Activated CD4-positive, CD25-positive, alpha-beta regulatory T cell treated with anti-CD3 and anti-CD28 coated beads, Interleukin-2, amount 50 U/mL, for 16 hours (primary cell): Measurements from ENCODE around the gene ZNF35.
"Not testable (repeated sequence)": the region's sequence is repeated elsewhere in the genome, so short reads cannot be mapped to it uniquely, and the experiment has no call there.

Experiments
- DNase-seq: peaks from one replicate; pipeline ENCODE4 v3.0.0-alpha.2; 2020; ENCODE audit warnings: low read depth, low spot score

Gene ZNF35

GRCh38 chr3:44648564-44649229 is at the start of gene ZNF35:
TSS of gene ZNF35 (plus strand) at chr3:44648732. CDS start at chr3:44651068, 2,336 bp downstream.
- DNase-seq = no peak

GRCh38 chr3:44601749-44602148 is 46.8 kb upstream of the ZNF35 start:
- no peak for DNase-seq

- no peak for DNase-seq
These were observed 35.9 kb upstream of the ZNF35 start for GRCh38 chr3:44612678-44613077.

GRCh38 chr3:44624749-44625480 is 23.6 kb upstream of the ZNF35 start, which contains the start of gene ZNF197:
TSS of gene ZNF197 (plus strand) at chr3:44625036. CDS start at chr3:44629155, 4,119 bp downstream.
- DNase-seq = peak; percentile 21

GRCh38 chr3:44628716-44629115 is 19.8 kb upstream of the ZNF35 start:
- DNase-seq = no peak

- DNase-seq = no peak
These were observed 16.3 kb upstream of the ZNF35 start for GRCh38 chr3:44632193-44632592.

- no peak for DNase-seq
These were observed 6.2 kb upstream of the ZNF35 start for GRCh38 chr3:44642337-44642736.

GRCh38 chr3:44643024-44643423 is 5.5 kb upstream of the ZNF35 start:
- no peak for DNase-seq

GRCh38 chr3:44647771-44648170 is 761 bp upstream of the ZNF35 start:
- DNase-seq = no peak

GRCh38 chr3:44649709-44650108 is 1.2 kb downstream of the ZNF35 start:
- no peak for DNase-seq

- DNase-seq = no peak
These were observed 5.5 kb downstream of the ZNF35 start for GRCh38 chr3:44654039-44654438.

GRCh38 chr3:44659015-44659414 is 10.5 kb downstream of the ZNF35 start:
- no peak for DNase-seq

- no peak for DNase-seq
These were observed 10.9 kb downstream of the ZNF35 start for GRCh38 chr3:44659434-44659833.

- no peak for DNase-seq
These were observed 12.7 kb downstream of the ZNF35 start for GRCh38 chr3:44661189-44661588.

GRCh38 chr3:44665173-44665572 is 16.6 kb downstream of the ZNF35 start:
- DNase-seq = no peak

GRCh38 chr3:44666346-44666745 is 17.8 kb downstream of the ZNF35 start:
- DNase-seq = no peak

GRCh38 chr3:44669760-44670159 is 21.2 kb downstream of the ZNF35 start:
- no peak for DNase-seq

- DNase-seq = not testable (repeated sequence)
These were observed 24.9 kb downstream of the ZNF35 start for GRCh38 chr3:44673466-44673865.

- no peak for DNase-seq
These were observed 25.7 kb downstream of the ZNF35 start for GRCh38 chr3:44674211-44674610.

- DNase-seq = no peak
These were observed 30.1 kb downstream of the ZNF35 start for GRCh38 chr3:44678480-44679116.

GRCh38 chr3:44680921-44681455 is 32.5 kb downstream of the ZNF35 start:
- DNase-seq = no peak

- DNase-seq = no peak
These were observed 33.8 kb downstream of the ZNF35 start for GRCh38 chr3:44682182-44682896.
